ENCODE results near the gene CCDC24. TPM values are rescaled to one million over a fixed set of nuclear protein-coding genes. Genes with fewer than 3 reads are reported as not detected.

CCDC24 gene
- polyA plus RNA-seq, 3 donors: 1.1 to 3.0 (median 1.9) TPM

- DNase-seq: no peak
- Histone ChIP-seq H3K27me3 (ENCODE audit: control insufficient read depth in 2 of 2, insufficient read depth in 2 of 2, low read length in 2 of 2) (no peaks in the 10 kb centered on the region), H3K27ac (ENCODE audit: low read depth in 1 of 2, low read length in 2 of 2) (no peak overlapping the region), H3K9me3 (replicated peaks in 1 of 2; ENCODE audit: control insufficient read depth in 1 of 2, insufficient read depth in 1 of 2, low read length in 2 of 2) (no peaks in the 10 kb centered on the region), H4K20me1 (ENCODE audit: insufficient read depth, low read length) (no peaks in the 10 kb centered on the region), H2AFZ (ENCODE audit: insufficient read depth, low read depth, low read length, poor library complexity, severe bottlenecking) (no peak overlapping the region), H3K36me3 (replicated peaks in 1 of 2; ENCODE audit: control insufficient read depth in 1 of 2, insufficient read depth in 2 of 2, low read length in 2 of 2) (no peaks in the 10 kb centered on the region), H3K4me2 (replicated peaks; ENCODE audit: extremely low read depth, low read length, poor library complexity, severe bottlenecking) (no peak overlapping the region), H3K79me2 (ENCODE audit: insufficient read depth, low read length) (no peaks in the 10 kb centered on the region), H3K9ac (ENCODE audit: insufficient read depth, low read length, poor library complexity, severe bottlenecking) (no peak overlapping the region), H3K4me1 (ENCODE audit: control insufficient read depth in 1 of 2, insufficient read depth in 2 of 2, low read length in 2 of 2) (no peaks in the 10 kb centered on the region), H3K4me3 (replicated peaks in 1 of 3; ENCODE audit: low read depth in 2 of 3, low read length in 3 of 3) (no peak overlapping the region)
- peaks cover 3 to 8% (median 6%) of the 10 kb centered on the region in 3 donors for H3K27me3 Mint-ChIP-seq (ENCODE audit: low read depth in 3 of 3)
- no peak overlapping the region for H3K27ac Mint-ChIP-seq
- TF ChIP-seq CTCF (IDR thresholded peaks at IDR 0.05): peak; percentile 24
- no peaks in the 10 kb centered on the region for H3K36me3 Mint-ChIP-seq
- no peak overlapping the region for H3K4me3 Mint-ChIP-seq
- H3K9me3 Mint-ChIP-seq: no peaks in the 10 kb centered on the region
- intact Hi-C loops (cut with micrococcal nuclease): no loop called here
- no peaks in the 10 kb centered on the region for H3K4me1 Mint-ChIP-seq
- WGBS (ENCODE audit: insufficient coverage): 97% methylated on average over 9 of the region's 14 CpGs
Observed at GRCh38 chr1:44002606-44003157, 11.3 kb downstream of the CCDC24 start.

- peaks cover 2% of the 10 kb centered on the region for H3K4me1 Mint-ChIP-seq
- Histone ChIP-seq H4K20me1 (ENCODE audit: insufficient read depth, low read length) (no peaks in the 10 kb centered on the region), H3K9ac (ENCODE audit: insufficient read depth, low read length, poor library complexity, severe bottlenecking) (no peak overlapping the region), H3K36me3 (replicated peaks in 1 of 2; ENCODE audit: control insufficient read depth in 1 of 2, insufficient read depth in 2 of 2, low read length in 2 of 2) (no peaks in the 10 kb centered on the region), H3K4me2 (replicated peaks; ENCODE audit: extremely low read depth, low read length, poor library complexity, severe bottlenecking) (no peak overlapping the region), H3K27ac (ENCODE audit: low read depth in 1 of 2, low read length in 2 of 2) (no peak overlapping the region), H3K4me3 (replicated peaks in 1 of 3; ENCODE audit: low read depth in 2 of 3, low read length in 3 of 3) (no peak overlapping the region), H3K27me3 (ENCODE audit: control insufficient read depth in 2 of 2, insufficient read depth in 2 of 2, low read length in 2 of 2) (no peaks in the 10 kb centered on the region), H3K4me1 (ENCODE audit: control insufficient read depth in 1 of 2, insufficient read depth in 2 of 2, low read length in 2 of 2) (no peaks in the 10 kb centered on the region), H2AFZ (ENCODE audit: insufficient read depth, low read depth, low read length, poor library complexity, severe bottlenecking) (no peak overlapping the region), H3K79me2 (ENCODE audit: insufficient read depth, low read length) (no peaks in the 10 kb centered on the region), H3K9me3 (replicated peaks in 1 of 2; ENCODE audit: control insufficient read depth in 1 of 2, insufficient read depth in 1 of 2, low read length in 2 of 2) (no peaks in the 10 kb centered on the region)
- H3K27me3 Mint-ChIP-seq (ENCODE audit: low read depth in 3 of 3): peaks cover 4 to 9% (median 4%) of the 10 kb centered on the region in 3 donors
- WGBS (ENCODE audit: insufficient coverage): no CpG with 5 or more reads among the region's 12 CpGs
- H3K9me3 Mint-ChIP-seq: no peaks in the 10 kb centered on the region
- no peak for TF ChIP-seq CTCF (IDR thresholded peaks at IDR 0.05)
- no peaks in the 10 kb centered on the region for H3K36me3 Mint-ChIP-seq
- no peak overlapping the region for H3K4me3 Mint-ChIP-seq
- intact Hi-C loops (cut with micrococcal nuclease): loop anchor here in 1 of 2 donors (5.0 kb wide), 1 partner anchor 39 kb away; no protein-coding TSS in a partner anchor
- no peak for DNase-seq
- no peak overlapping the region for H3K27ac Mint-ChIP-seq
Observed at GRCh38 chr1:44008259-44008658, 16.9 kb downstream of the CCDC24 start.

Measured in CD14-positive monocyte (primary cell).